ENCODE results near the gene CDV3.
"Not testable (repeated sequence)": the region's sequence is repeated elsewhere in the genome, so short reads cannot be mapped to it uniquely, and the experiment has no call there.

CDV3 gene

DNA sequence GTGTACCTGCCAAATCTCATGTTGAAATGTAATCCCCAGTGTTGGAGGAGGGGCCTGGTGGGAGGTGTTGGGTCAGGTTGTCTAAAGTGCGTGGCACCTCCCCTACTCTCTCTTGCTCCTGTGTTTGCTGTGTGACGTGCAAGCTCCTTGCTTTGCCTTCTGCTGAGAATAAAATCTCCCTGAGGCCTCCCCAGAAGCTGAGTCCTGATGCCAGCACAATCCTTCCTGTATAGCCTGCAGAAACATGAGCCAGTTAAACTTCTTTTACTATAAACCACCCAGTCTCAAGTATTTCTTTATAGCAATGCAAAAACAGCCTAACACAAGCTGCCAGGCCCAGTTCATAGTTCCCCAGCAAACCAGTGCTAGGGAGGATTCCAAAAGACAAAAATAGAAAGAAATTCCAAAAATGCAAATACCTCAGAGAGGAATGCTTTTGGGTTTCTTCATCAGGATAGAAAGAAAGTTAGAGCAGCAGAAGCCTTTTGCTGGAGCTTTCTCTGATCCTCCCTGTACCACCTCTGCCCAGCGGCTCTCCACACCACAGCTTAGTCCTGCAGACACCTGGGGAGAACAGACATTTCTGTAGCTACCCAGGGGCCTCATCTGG is 25.9 kb upstream of the CDV3 start:
- peaks cover 1% of the 10 kb centered on the region for H3K36me3 Mint-ChIP-seq
- no peak overlapping the region for H3K27ac Mint-ChIP-seq
- peaks cover 10% of the 10 kb centered on the region for H3K4me1 Mint-ChIP-seq
- no peak for ATAC-seq (ENCODE audit: low read depth)
- no peak for DNase-seq (ENCODE audit: low spot score in 2 of 2)
- H3K27me3 Mint-ChIP-seq, result no peaks in the 10 kb centered on the region
- no peak overlapping the region for H3K4me3 Mint-ChIP-seq
- H3K9me3 Mint-ChIP-seq, result peaks cover 1% of the 10 kb centered on the region

DNA sequence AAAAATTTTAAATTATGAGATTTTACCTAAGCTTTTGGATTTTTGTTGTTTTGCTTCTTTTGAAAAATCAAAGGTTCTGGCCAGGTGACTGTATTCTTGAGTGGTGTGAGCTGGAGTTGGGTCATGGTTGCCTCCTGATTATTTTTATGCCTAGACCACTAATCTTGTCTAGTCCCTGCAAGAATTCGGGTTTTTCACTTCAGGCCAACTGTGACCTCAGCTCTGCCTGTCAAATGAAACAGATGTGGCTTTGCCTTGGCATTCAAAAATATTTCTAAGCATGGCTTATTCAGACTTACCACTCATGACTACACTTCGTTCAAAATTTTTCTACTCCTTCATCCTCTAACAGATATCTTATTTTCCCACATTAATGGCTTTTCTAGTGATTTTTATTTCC is 25.4 kb upstream of the CDV3 start:
- peaks cover 2% of the 10 kb centered on the region for H3K36me3 Mint-ChIP-seq
- DNase-seq (ENCODE audit: low spot score in 2 of 2), result no peak
- H3K27me3 Mint-ChIP-seq, result no peaks in the 10 kb centered on the region
- H3K9me3 Mint-ChIP-seq, result peaks cover 1% of the 10 kb centered on the region
- ATAC-seq (ENCODE audit: low read depth), result no peak
- H3K4me3 Mint-ChIP-seq, result no peak overlapping the region
- H3K4me1 Mint-ChIP-seq, result peaks cover 10% of the 10 kb centered on the region
- no peak overlapping the region for H3K27ac Mint-ChIP-seq

- no peaks in the 10 kb centered on the region for H3K27me3 Mint-ChIP-seq
- DNase-seq (ENCODE audit: low spot score in 2 of 2) (no peak), ATAC-seq (ENCODE audit: low read depth) (no peak)
- H3K27ac Mint-ChIP-seq, result no peak overlapping the region
- peaks cover 10% of the 10 kb centered on the region for H3K4me1 Mint-ChIP-seq
- H3K9me3 Mint-ChIP-seq, result peaks cover 1% of the 10 kb centered on the region
- peaks cover 2% of the 10 kb centered on the region for H3K36me3 Mint-ChIP-seq
- no peak overlapping the region for H3K4me3 Mint-ChIP-seq
Observed at GRCh38 chr3:133549565-133549964, 23.9 kb upstream of the CDV3 start.

- peaks cover 13% of the 10 kb centered on the region for H3K4me1 Mint-ChIP-seq
- not testable (repeated sequence) for H3K36me3 Mint-ChIP-seq; H3K4me3 Mint-ChIP-seq; H3K27ac Mint-ChIP-seq; ATAC-seq (ENCODE audit: low read depth); H3K9me3 Mint-ChIP-seq; DNase-seq (ENCODE audit: low spot score in 2 of 2); H3K27me3 Mint-ChIP-seq
Observed at GRCh38 chr3:133551589-133551988, 21.9 kb upstream of the CDV3 start.

- Mint-ChIP-seq H3K9me3 (no peaks in the 10 kb centered on the region), H3K4me3 (no peak overlapping the region)
- ATAC-seq (ENCODE audit: low read depth), result peak; percentile 81
Observed at GRCh38 chr3:133561679-133562078, 11.8 kb upstream of the CDV3 start.

DNA sequence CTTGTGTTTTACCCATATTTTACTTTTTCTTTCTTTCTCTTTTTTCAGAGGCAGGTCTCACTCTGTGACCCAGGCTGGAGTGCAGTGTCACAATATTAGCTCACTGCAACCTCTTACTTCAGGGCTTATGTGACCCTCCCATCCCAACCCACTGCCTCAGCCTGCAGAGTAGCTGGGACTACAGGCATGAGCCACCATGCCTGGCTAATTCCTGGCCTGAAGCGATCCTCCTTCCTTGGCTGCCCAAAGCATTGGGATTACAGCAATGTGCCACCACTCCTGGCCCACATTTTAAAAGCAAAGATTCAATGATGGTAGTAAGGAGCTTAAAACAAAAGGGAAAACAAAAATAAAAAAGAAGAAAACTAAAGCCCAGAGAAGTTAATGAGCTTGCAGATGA is 11.1 kb upstream of the CDV3 start:
- no peak overlapping the region for H3K4me3 Mint-ChIP-seq
- H3K36me3 Mint-ChIP-seq, result peaks cover 2% of the 10 kb centered on the region
- no peaks in the 10 kb centered on the region for H3K9me3 Mint-ChIP-seq
- peaks cover 10% of the 10 kb centered on the region for H3K4me1 Mint-ChIP-seq
- ATAC-seq (ENCODE audit: low read depth) (no peak), DNase-seq (ENCODE audit: low spot score in 2 of 2) (no peak)
- no peaks in the 10 kb centered on the region for H3K27me3 Mint-ChIP-seq
- H3K27ac Mint-ChIP-seq, result no peak overlapping the region

More at GRCh38 chr3:133561679-133562078, 11.8 kb upstream of the CDV3 start:
- H3K27ac Mint-ChIP-seq, result no peak overlapping the region
- no peak for DNase-seq (ENCODE audit: low spot score in 2 of 2)
- peaks cover 6% of the 10 kb centered on the region for H3K4me1 Mint-ChIP-seq
- no peaks in the 10 kb centered on the region for H3K27me3 Mint-ChIP-seq
- H3K36me3 Mint-ChIP-seq, result peaks cover 2% of the 10 kb centered on the region

- H3K27ac Mint-ChIP-seq, result no peak overlapping the region
- H3K36me3 Mint-ChIP-seq, result peaks cover 2% of the 10 kb centered on the region
Observed at GRCh38 chr3:133563186-133563591, 10.3 kb upstream of the CDV3 start.

DNA sequence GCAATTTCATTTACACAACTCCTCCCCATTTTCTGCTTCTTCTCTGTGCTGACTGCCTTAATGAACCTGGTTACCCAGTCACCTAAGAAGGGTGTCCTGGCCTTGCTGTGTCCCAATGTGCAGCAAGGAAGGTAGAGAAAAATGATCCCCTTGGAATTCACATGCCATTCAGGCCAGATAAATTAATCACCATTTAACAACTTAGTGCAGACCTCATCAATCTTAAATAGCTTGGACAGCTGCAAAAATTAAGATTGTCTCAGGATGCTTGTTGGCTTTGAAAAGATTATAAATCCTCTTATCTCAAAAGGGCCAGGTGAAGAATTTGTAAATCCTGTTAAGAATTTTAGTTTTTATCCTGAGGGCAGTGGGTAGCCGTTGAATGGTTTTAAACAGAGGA is 9.7 kb upstream of the CDV3 start:
- H3K27ac Mint-ChIP-seq, result no peak overlapping the region
- H3K4me3 Mint-ChIP-seq, result no peak overlapping the region
- H3K27me3 Mint-ChIP-seq, result no peaks in the 10 kb centered on the region
- H3K4me1 Mint-ChIP-seq, result peaks cover 19% of the 10 kb centered on the region
- no peaks in the 10 kb centered on the region for H3K36me3 Mint-ChIP-seq
- no peaks in the 10 kb centered on the region for H3K9me3 Mint-ChIP-seq
- ATAC-seq (ENCODE audit: low read depth) (no peak), DNase-seq (ENCODE audit: low spot score in 2 of 2) (no peak)

More at GRCh38 chr3:133563186-133563591, 10.3 kb upstream of the CDV3 start:
- Mint-ChIP-seq H3K27me3 (no peaks in the 10 kb centered on the region), H3K4me1 (peaks cover 15% of the 10 kb centered on the region), H3K9me3 (no peaks in the 10 kb centered on the region), H3K4me3 (no peak overlapping the region)
- DNase-seq (ENCODE audit: low spot score in 2 of 2) (no peak), ATAC-seq (ENCODE audit: low read depth) (no peak)

GRCh38 chr3:133568294-133569014 is 5.0 kb upstream of the CDV3 start:
- Mint-ChIP-seq H3K27me3 (no peaks in the 10 kb centered on the region), H3K36me3 (no peaks in the 10 kb centered on the region), H3K4me3 (no peak overlapping the region), H3K4me1 (peaks cover 33% of the 10 kb centered on the region), H3K9me3 (no peaks in the 10 kb centered on the region), H3K27ac (no peak overlapping the region)
- ATAC-seq (ENCODE audit: low read depth) (no peak), DNase-seq (ENCODE audit: low spot score in 2 of 2) (no peak)

DNA sequence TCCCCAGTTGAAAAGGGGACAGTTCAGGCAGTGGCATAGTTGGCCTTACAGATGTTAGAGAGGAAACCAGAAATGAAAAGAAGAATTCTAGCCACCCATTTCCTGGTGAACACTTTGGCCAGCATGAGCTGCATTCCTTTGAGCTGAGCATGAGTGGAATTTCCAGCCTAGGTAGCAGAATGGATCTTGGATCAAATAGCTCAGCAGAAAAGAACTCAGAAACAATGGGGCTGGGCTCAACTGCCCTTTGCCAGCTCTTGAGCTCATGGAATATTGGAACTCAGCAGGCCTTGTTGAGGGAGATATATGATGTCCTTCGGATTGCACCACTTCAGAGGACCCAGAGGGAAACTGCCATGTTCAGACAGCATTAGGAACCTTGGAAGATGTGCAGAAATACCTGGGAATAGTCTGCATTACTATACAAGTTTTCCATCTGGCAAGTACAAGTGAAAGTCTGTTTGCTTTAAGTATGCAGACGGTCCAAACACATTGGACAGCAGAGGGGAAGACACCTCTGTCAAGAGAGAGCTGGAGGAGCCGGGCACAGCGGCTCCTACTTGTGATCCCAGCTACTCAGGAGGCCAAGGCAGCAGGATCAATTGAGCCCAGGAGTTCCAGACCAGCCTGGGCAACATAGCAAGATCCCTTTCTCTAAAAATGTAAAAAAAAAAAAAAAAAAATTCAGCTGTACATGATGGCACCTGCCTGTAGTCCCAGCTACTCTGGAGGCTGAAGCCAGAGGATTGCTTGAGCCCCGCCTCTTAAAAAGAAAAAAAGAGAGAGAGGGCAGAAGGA is 3.1 kb upstream of the CDV3 start:
- H3K27ac Mint-ChIP-seq, result no peak overlapping the region
- no peaks in the 10 kb centered on the region for H3K36me3 Mint-ChIP-seq
- H3K27me3 Mint-ChIP-seq, result no peaks in the 10 kb centered on the region
- DNase-seq (ENCODE audit: low spot score in 2 of 2) (no peak), ATAC-seq (ENCODE audit: low read depth) (no peak)
- peaks cover 39% of the 10 kb centered on the region for H3K4me1 Mint-ChIP-seq
- H3K4me3 Mint-ChIP-seq, result no peak overlapping the region
- H3K9me3 Mint-ChIP-seq, result no peaks in the 10 kb centered on the region

- no peak overlapping the region for H3K27ac Mint-ChIP-seq
Observed at GRCh38 chr3:133570937-133571320, 2.6 kb upstream of the CDV3 start.

GRCh38 chr3:133572158-133573053 is 1.1 kb upstream of the CDV3 start:
- peaks cover 51% of the 10 kb centered on the region for H3K4me1 Mint-ChIP-seq
- no peaks in the 10 kb centered on the region for H3K27me3 Mint-ChIP-seq
- H3K9me3 Mint-ChIP-seq, result no peaks in the 10 kb centered on the region
- H3K4me3 Mint-ChIP-seq, result peak overlapping the region; percentile 90
- DNase-seq (ENCODE audit: low spot score in 2 of 2) (peak; percentile 43 to 53), ATAC-seq (ENCODE audit: low read depth) (peak; percentile 30)
- H3K27ac Mint-ChIP-seq, result peak overlapping the region; percentile 99
- peaks cover 11% of the 10 kb centered on the region for H3K36me3 Mint-ChIP-seq

More at GRCh38 chr3:133570937-133571320, 2.6 kb upstream of the CDV3 start:
- H3K9me3 Mint-ChIP-seq, result no peaks in the 10 kb centered on the region
- peaks cover 44% of the 10 kb centered on the region for H3K4me1 Mint-ChIP-seq
- no peaks in the 10 kb centered on the region for H3K27me3 Mint-ChIP-seq
- ATAC-seq (ENCODE audit: low read depth), result no peak
- peaks cover under 1% of the 10 kb centered on the region for H3K36me3 Mint-ChIP-seq
- H3K4me3 Mint-ChIP-seq, result no peak overlapping the region
- DNase-seq (ENCODE audit: low spot score in 2 of 2), result no peak

DNA sequence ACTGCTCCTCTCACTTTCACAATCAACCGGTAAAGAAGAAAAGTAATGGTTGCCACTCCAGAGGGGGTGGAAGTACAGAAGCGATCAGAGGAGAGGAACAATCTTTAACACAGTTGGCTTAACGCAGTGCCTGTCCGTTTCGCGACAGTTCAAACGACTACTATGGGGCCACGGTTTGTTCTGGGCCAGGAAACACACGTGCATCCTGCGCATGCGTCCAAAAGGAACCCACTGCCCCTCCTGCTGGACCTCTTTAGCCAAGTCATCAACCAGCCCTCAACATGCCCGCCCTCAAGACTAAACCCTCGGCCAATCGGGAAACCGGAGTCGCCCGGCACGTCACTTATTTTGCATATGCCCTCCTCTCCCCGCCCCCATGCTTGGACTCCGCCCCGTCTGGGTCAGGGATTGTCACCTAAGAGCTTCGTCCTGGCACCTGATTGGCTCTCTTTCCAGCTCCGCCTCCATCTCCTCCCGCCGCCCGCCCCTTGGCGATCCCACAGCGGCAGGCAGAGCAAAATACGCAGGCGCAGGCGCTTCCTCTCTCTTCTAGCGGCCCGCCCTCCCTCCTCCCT is 345 bp upstream of the CDV3 start:
- peak overlapping the region; percentile 99 for H3K27ac Mint-ChIP-seq
- no peaks in the 10 kb centered on the region for H3K27me3 Mint-ChIP-seq
- H3K4me1 Mint-ChIP-seq, result peaks cover 52% of the 10 kb centered on the region
- H3K9me3 Mint-ChIP-seq, result no peaks in the 10 kb centered on the region
- H3K4me3 Mint-ChIP-seq, result peak overlapping the region; percentile 90
- peak; percentile 99 to 100 for DNase-seq (ENCODE audit: low spot score in 2 of 2)
- H3K36me3 Mint-ChIP-seq, result peaks cover 15% of the 10 kb centered on the region
- peak; percentile 75 for ATAC-seq (ENCODE audit: low read depth)
